OCI-LY1 (cell line): ENCODE measurements around the gene ATP13A2.
"Not testable (repeated sequence)": the region's sequence is repeated elsewhere in the genome, so short reads cannot be mapped to it uniquely, and the experiment has no call there.

Experiments used
- H2AFZ ChIP-seq: fragments of 200-600 bp; sonication (generic), shearing (Covaris generic); 2 replicates; pipeline ENCODE4 v1.6.0; 2014; ENCODE audit warnings: antibody characterized with exemption, mild to moderate bottlenecking, low read length
- H3F3A ChIP-seq: fragments of 200-600 bp; sonication (generic), shearing (Covaris generic); 2 replicates; pipeline ENCODE4 v1.6.0; 2014; ENCODE audit warnings: mild to moderate bottlenecking, antibody characterized with exemption, low read length, moderate library complexity; ENCODE audit not compliant: insufficient read depth
- H3K27ac ChIP-seq: fragments of 200-600 bp; sonication (generic); 2 replicates; pipeline ENCODE4 v1.5.1; 2014; ENCODE audit warnings: low read length, mixed run types, mild to moderate bottlenecking, low read depth; ENCODE audit not compliant: poor library complexity, severe bottlenecking
- H3K27me3 ChIP-seq: fragments of 200-600 bp; sonication (generic); 2 replicates; pipeline ENCODE4 v1.6.0; 2014; ENCODE audit warnings: antibody characterized with exemption, mild to moderate bottlenecking, low read length, moderate library complexity; ENCODE audit not compliant: insufficient read depth
- H3K36me3 ChIP-seq: fragments of 200-600 bp; sonication (generic); 2 replicates; pipeline ENCODE4 v1.6.1; 2014; ENCODE audit warnings: mild to moderate bottlenecking, antibody characterized with exemption, low read length, moderate library complexity, mixed read lengths; ENCODE audit not compliant: insufficient read depth
- H3K4me1 ChIP-seq: fragments of 200-600 bp; sonication (generic); 2 replicates; pipeline ENCODE4 v1.5.1; 2014; ENCODE audit warnings: mild to moderate bottlenecking, low read length, moderate library complexity; ENCODE audit not compliant: insufficient read depth, severe bottlenecking
- H3K4me2 ChIP-seq: fragments of 200-600 bp; sonication (generic), shearing (Covaris generic); 2 replicates; pipeline ENCODE4 v1.6.1; 2014; ENCODE audit warnings: low read length
- H3K4me3 ChIP-seq: fragments of 200-600 bp; sonication (generic); 2 replicates; pipeline ENCODE4 v1.5.1; 2014; ENCODE audit warnings: low read length, low read depth, mild to moderate bottlenecking, mixed read lengths; ENCODE audit not compliant: poor library complexity, severe bottlenecking
- H3K79me2 ChIP-seq: fragments of 200-600 bp; shearing (Covaris generic); 2 replicates; pipeline ENCODE4 v1.6.1; 2016; ENCODE audit warnings: mixed run types, low read length, mixed read lengths; ENCODE audit not compliant: insufficient read depth
- H3K9ac ChIP-seq: fragments of 200-600 bp; sonication (generic), shearing (Covaris generic); 2 replicates; pipeline ENCODE4 v1.6.1; 2014; ENCODE audit warnings: mild to moderate bottlenecking, low read length, mixed read lengths
- H3K9me2 ChIP-seq: fragments of 200-600 bp; sonication (generic), shearing (Covaris generic); 2 replicates; pipeline ENCODE4 v1.6.1; 2014; ENCODE audit warnings: low read depth, mild to moderate bottlenecking, low read length, mixed read lengths
- H3K9me3 ChIP-seq: fragments of 200-600 bp; shearing (Covaris generic); 2 replicates; pipeline ENCODE4 v1.6.1; 2014; ENCODE audit warnings: low read length, mixed read lengths
- H4K20me1 ChIP-seq: fragments of 200-600 bp; sonication (generic), shearing (Covaris generic); 2 replicates; pipeline ENCODE4 v1.6.0; 2016; ENCODE audit warnings: mild to moderate bottlenecking, low read length; ENCODE audit not compliant: insufficient read depth
- EZH2 ChIP-seq: fragments of 200-600 bp; sonication (generic), shearing (Covaris generic); IDR thresholded peaks from 2 replicates; pipeline ENCODE4 v1.8.0; 2017; ENCODE audit warnings: borderline replicate concordance, mixed run types, mild to moderate bottlenecking, antibody characterized with exemption, low read length, moderate library complexity, mixed read lengths
- TF ChIP-seq, protein P1 (sequence below): fragments of 200-600 bp; sonication (generic), shearing (Covaris generic); IDR thresholded peaks from 2 replicates; pipeline ENCODE4 v1.5.1; 2017; ENCODE audit warnings: mild to moderate bottlenecking, antibody characterized with exemption, low read length, moderate library complexity, mixed read lengths

Gene ATP13A2

DNA sequence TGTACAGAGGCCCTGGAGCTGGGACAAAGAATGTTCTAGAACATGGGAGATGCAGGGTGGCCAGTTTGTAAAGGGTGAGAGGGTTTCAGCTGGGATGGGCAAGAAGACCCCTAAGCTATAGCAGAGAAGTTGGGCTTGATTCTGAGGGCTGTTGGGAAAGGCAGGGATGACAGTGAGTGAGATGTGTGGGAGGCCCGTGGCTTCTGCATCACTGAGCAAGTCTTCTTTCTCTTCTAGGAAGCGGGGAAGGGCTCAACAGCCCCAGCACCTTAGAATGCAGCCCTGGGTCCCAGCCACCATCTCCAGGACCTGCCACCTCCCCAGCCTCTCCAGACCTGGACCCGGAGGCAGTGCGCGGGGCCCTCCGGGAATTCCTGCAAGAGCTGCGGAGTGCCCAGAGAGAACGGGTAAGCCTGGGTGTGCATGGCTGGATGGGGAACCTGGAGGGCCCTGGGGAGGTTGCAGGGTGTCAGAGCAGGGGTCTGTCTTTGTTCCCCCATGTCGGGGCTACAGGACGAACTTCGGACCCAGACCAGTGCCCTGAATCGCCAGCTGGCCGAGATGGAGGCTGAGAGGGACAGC, 46.2 kb downstream of the ATP13A2 start:
- Histone ChIP-seq H3K9ac (no peak overlapping the region), H3K9me3 (no peaks in the 10 kb centered on the region), H3K9me2 (no peaks in the 10 kb centered on the region), H2AFZ (no peak overlapping the region), H3K79me2 (no peaks in the 10 kb centered on the region), H3K27ac (no peak overlapping the region), H3K27me3 (no peaks in the 10 kb centered on the region), H4K20me1 (no peaks in the 10 kb centered on the region), H3F3A (no peaks in the 10 kb centered on the region), H3K4me3 (no peak overlapping the region), H3K4me1 (no peaks in the 10 kb centered on the region), H3K4me2 (no peak overlapping the region), H3K36me3 (no peaks in the 10 kb centered on the region)
- TF ChIP-seq, protein P1, sequence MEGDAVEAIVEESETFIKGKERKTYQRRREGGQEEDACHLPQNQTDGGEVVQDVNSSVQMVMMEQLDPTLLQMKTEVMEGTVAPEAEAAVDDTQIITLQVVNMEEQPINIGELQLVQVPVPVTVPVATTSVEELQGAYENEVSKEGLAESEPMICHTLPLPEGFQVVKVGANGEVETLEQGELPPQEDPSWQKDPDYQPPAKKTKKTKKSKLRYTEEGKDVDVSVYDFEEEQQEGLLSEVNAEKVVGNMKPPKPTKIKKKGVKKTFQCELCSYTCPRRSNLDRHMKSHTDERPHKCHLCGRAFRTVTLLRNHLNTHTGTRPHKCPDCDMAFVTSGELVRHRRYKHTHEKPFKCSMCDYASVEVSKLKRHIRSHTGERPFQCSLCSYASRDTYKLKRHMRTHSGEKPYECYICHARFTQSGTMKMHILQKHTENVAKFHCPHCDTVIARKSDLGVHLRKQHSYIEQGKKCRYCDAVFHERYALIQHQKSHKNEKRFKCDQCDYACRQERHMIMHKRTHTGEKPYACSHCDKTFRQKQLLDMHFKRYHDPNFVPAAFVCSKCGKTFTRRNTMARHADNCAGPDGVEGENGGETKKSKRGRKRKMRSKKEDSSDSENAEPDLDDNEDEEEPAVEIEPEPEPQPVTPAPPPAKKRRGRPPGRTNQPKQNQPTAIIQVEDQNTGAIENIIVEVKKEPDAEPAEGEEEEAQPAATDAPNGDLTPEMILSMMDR: no peak
- TF ChIP-seq EZH2: no peak

- H3K79me2 ChIP-seq, H4K20me1 ChIP-seq, H3K27me3 ChIP-seq, H3K9ac ChIP-seq, H3F3A ChIP-seq, H3K27ac ChIP-seq, H3K4me1 ChIP-seq, H3K4me3 ChIP-seq, H3K9me2 ChIP-seq, H3K36me3 ChIP-seq, H3K4me2 ChIP-seq, H2AFZ ChIP-seq, H3K9me3 ChIP-seq: not testable (repeated sequence)
These were observed 47.6 kb downstream of the ATP13A2 start for GRCh38 chr1:16964169-16964568.

- Histone ChIP-seq H3K4me1 (no peaks in the 10 kb centered on the region), H2AFZ (no peak overlapping the region), H3K36me3 (no peaks in the 10 kb centered on the region), H3K79me2 (no peaks in the 10 kb centered on the region), H3K4me3 (peak overlapping the region; percentile 40), H3K27ac (no peak overlapping the region), H4K20me1 (no peaks in the 10 kb centered on the region), H3F3A (no peaks in the 10 kb centered on the region), H3K4me2 (peak overlapping the region; percentile 47; the same call in 1 of the 2 replicates), H3K9me2 (no peaks in the 10 kb centered on the region), H3K9me3 (no peaks in the 10 kb centered on the region), H3K9ac (no peak overlapping the region), H3K27me3 (0 out of 2 replicates have a peak, but pooled peaks cover 3% of the 10 kb centered on the region)
- TF ChIP-seq EZH2: no peak
- TF ChIP-seq, protein P1: no peak
These were observed 50.2 kb downstream of the ATP13A2 start for GRCh38 chr1:16961297-16962133.
